GM12873 (cell line): ENCODE data around the gene ARL15.

ENCODE experiments used
- CTCF ChIP-seq: IDR thresholded peaks from 2 replicates; pipeline ENCODE4 v1.5.1; 2012; ENCODE audit warnings: low read depth, mild to moderate bottlenecking, moderate library complexity, low read length, control low read depth; ENCODE audit not compliant: insufficient read depth; ENCODE audit errors: missing control alignments

The ARL15 gene

DNA sequence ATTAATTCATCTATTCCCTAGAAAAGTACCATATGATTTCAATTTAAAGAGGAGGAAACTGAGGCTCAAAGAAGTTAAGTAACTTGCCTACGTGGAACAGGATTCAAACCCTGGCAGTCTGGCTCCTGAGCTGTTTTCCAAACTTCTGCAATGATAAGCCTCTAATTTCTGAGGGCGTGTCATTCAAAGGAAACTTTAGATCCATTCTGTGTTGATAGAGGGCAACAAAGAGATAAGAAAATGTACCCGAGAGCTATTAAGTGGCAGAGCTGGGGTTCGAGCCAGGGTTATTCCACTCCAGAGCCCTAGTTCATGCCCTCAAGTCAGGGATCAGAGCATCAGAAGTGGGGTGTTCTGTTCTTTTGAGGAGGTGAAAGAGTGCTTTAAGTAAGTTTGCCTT, 131.4 kb downstream of the ARL15 start:
- TF ChIP-seq CTCF = no peak

DNA sequence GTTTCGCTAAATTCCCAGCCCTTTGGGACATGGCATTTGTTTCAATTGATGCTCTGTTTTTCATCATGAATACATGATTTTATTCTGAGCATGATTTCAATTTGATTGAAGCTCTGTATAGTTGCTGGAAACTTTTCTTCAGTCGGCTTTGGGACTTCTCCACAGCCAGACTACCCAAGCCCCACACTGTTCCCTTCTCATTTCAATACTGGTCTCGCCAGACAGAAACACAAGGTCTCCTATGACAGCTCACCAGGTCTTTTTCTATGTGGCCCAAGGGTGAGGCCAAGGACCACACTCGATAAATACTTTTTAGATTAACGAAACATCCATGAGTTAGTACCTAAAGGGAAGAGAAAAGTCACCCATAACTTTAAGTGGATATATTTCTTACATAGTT, 132.2 kb downstream of the ARL15 start:
- no peak for TF ChIP-seq CTCF

GRCh38 chr5:54177058-54177457, 133.3 kb downstream of the ARL15 start:
- no peak for TF ChIP-seq CTCF

DNA sequence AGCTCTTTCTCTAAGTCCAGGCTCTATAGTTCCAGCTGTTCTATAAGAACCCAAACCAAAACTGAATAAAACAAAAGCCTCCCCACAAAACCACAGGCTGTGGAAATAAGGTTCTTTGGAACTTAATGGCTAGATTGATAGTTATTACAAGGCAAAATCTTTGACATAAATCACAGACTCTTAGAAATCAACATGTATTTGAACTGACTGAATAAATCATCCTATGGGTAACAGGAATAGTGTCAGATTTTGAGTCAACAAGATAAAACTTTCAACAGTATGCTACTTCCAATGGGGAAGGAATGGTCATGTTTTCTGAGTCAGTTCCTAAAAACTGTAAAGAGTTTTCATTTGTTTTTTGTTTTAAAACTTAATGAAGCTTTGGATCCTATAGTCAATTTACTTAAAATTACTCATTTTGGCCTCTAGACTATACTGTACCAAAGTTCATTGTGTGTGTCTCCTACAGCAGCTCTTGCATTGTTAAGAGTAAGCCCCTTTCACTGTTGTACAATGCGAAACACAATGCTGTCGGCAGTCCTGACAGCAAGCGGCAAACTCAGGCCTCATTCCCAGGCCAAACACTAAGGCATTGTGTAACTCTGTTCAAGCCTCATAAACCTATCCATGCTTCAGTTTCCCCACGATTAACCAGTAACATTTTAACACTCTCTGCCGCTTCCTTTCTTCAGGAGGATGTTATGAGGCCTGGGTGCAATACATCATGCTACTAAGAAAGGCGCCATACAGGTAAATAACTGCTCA, 134.1 kb downstream of the ARL15 start:
- no peak for TF ChIP-seq CTCF

- TF ChIP-seq CTCF = no peak
These were observed 137.1 kb downstream of the ARL15 start for GRCh38 chr5:54173251-54173650.

GRCh38 chr5:54171645-54172384, 138.6 kb downstream of the ARL15 start:
- TF ChIP-seq CTCF = no peak

GRCh38 chr5:54165687-54166086, 144.7 kb downstream of the ARL15 start:
- no peak for TF ChIP-seq CTCF
